ENCODE results near the gene HLA-DOB. TPM values are rescaled to one million over a fixed set of nuclear protein-coding genes. Genes with fewer than 3 reads are reported as not detected.

HLA-DOB gene
- total RNA-seq, 2 donors from 2014 or later, result not detected

DNA sequence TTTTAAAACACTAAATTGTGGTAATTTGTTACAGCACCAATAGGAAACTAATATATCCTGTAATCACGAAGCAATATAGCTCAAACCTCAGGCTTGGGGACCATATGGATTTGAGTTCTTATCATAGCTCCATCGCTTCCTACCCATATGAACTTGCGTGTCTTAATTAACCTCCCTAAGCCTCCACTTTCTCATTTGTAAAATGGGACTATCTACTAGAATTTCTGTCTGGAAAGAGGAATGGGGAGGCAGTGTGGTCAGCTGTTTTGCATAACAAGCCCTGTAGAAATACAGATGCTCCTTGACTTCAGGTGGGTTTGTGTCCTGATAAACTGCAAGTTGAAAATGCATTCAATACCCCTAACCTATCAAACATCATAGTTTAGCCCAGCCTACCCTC is 17.1 kb downstream of the HLA-DOB start:
- H3K27me3 ChIP-seq (ENCODE audit: control insufficient read depth, insufficient read depth, low read length, poor library complexity, severe bottlenecking), result peaks cover 36% of the 10 kb centered on the region
- no peak for DNase-seq
- no peak for TF ChIP-seq CTCF (conservative IDR thresholded peaks at IDR 0.05)
- peaks cover 64% of the 10 kb centered on the region for H3K27me3 Mint-ChIP-seq (ENCODE audit: insufficient read depth)
- H3K4me1 ChIP-seq (ENCODE audit: control insufficient read depth, insufficient read depth, low read length), result no peaks in the 10 kb centered on the region
- H3K4me3 Mint-ChIP-seq, result no peak overlapping the region
- H3K9ac ChIP-seq (ENCODE audit: extremely low read depth, low read length, poor library complexity, severe bottlenecking), result no peak overlapping the region
- peaks cover 11% of the 10 kb centered on the region for H3K9me3 ChIP-seq (ENCODE audit: control insufficient read depth, low read length)
- WGBS, 2 experiments (ENCODE audit: insufficient coverage in 1 of 2, insufficient read length in 1 of 2), result 91% methylated on average over 3 of the region's 3 CpGs; no CpG with 5 or more reads in 1 of the 2 experiments
- H3K27ac Mint-ChIP-seq, result no peak overlapping the region
- no peak overlapping the region for H3K27ac ChIP-seq (ENCODE audit: low read depth, low read length)
- peaks cover 9% of the 10 kb centered on the region for H3K9me3 Mint-ChIP-seq
- H3K36me3 Mint-ChIP-seq (ENCODE audit: low read depth), result no peaks in the 10 kb centered on the region
- no peaks in the 10 kb centered on the region for H3K36me3 ChIP-seq (ENCODE audit: control insufficient read depth, insufficient read depth, low read length)
- peaks cover 2% of the 10 kb centered on the region for H3K4me1 Mint-ChIP-seq
- no peak overlapping the region for H3K4me3 ChIP-seq (ENCODE audit: low read length)

DNA sequence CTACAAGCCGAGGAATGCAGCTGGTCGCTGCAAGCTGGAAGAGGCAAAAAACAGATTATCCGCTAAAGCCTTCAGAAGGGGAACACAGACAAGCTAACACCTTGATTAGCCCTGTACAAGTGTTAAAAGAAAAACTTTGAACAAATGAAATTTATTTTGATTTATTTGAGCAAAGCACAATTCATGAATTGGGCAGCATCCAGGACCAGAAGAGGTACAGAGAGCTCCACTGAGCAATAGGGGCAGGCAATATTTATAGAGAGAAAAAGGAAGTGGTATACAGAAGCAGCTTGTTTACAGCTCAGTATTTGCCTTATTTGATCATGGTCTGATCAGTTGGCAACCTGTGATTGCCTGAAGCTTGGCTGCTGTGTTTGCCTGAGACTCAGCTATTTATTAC is 17.6 kb downstream of the HLA-DOB start:
- TF ChIP-seq CTCF (conservative IDR thresholded peaks at IDR 0.05), result no peak
- peaks cover 35% of the 10 kb centered on the region for H3K27me3 ChIP-seq (ENCODE audit: control insufficient read depth, insufficient read depth, low read length, poor library complexity, severe bottlenecking)

DNA sequence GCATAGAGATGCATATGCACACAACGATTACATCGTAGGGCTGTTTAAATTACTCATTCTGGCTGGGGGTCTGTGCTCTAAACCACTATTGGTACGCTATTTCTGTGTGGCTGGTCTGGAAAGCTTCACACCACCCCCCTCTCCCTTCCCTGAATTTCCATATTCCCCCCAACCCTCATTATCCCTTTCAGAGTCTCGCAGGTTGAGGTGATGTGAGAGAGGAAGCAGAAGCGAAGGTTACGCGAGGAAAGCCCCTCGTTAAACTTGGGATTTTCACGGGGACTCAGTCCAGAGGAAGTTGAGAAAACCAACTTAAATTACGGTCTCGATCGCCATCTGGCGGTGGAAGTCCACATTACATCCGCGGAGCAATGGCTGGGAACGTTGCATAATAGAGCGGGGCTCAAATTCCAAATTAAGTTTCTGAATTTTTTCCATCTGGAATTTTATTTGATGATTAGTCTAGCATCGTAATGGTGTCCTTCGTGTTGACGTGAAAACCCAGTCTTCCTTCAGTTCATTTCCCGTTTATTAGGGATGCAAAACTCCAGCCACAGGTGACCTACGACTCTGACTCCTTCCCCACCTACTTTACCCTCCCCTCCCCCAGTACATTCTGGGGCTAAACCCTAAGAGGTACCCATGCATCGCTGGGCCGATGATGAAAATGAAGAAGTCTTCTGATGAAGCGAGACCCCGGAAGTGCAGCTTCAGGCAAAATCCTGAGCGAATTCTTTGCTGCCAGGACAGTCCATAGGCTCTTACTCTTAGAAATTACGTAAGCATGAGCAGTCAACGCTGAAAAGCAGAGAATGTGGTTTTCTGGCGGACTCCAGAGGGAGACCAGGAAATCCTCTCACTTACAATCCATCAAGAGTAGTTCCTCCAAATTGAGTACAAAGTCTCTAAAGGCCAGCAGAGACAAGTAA is 19.7 kb downstream of the HLA-DOB start:
- Mint-ChIP-seq H3K4me1 (peaks cover 11% of the 10 kb centered on the region), H3K4me3 (peak overlapping the region; percentile 44), H3K27me3 (ENCODE audit: insufficient read depth) (peaks cover 50% of the 10 kb centered on the region), H3K27ac (no peak overlapping the region), H3K36me3 (ENCODE audit: low read depth) (no peaks in the 10 kb centered on the region), H3K9me3 (peaks cover 9% of the 10 kb centered on the region)
- Histone ChIP-seq H3K9me3 (ENCODE audit: control insufficient read depth, low read length) (peaks cover 11% of the 10 kb centered on the region), H3K27ac (ENCODE audit: low read depth, low read length) (no peak overlapping the region), H3K4me1 (ENCODE audit: control insufficient read depth, insufficient read depth, low read length) (no peaks in the 10 kb centered on the region), H3K27me3 (ENCODE audit: control insufficient read depth, insufficient read depth, low read length, poor library complexity, severe bottlenecking) (peaks cover 31% of the 10 kb centered on the region), H3K9ac (ENCODE audit: extremely low read depth, low read length, poor library complexity, severe bottlenecking) (no peak overlapping the region), H3K36me3 (ENCODE audit: control insufficient read depth, insufficient read depth, low read length) (no peaks in the 10 kb centered on the region), H3K4me3 (ENCODE audit: low read length) (peak overlapping the region; percentile 21)
- WGBS, 2 experiments (ENCODE audit: insufficient coverage in 1 of 2, insufficient read length in 1 of 2), result 27 to 29% methylated on average over 23 to 30 of the region's 30 CpGs
- peak; percentile 89 for DNase-seq
- peak; percentile 92 for TF ChIP-seq CTCF (conservative IDR thresholded peaks at IDR 0.05)

More for the DNA sequence above, 17.6 kb downstream of the HLA-DOB start:
- Mint-ChIP-seq H3K36me3 (ENCODE audit: low read depth) (no peaks in the 10 kb centered on the region), H3K9me3 (peaks cover 9% of the 10 kb centered on the region), H3K4me3 (no peak overlapping the region), H3K4me1 (peaks cover 2% of the 10 kb centered on the region), H3K27me3 (ENCODE audit: insufficient read depth) (peaks cover 64% of the 10 kb centered on the region), H3K27ac (no peak overlapping the region)
- Histone ChIP-seq H3K9me3 (ENCODE audit: control insufficient read depth, low read length) (peaks cover 11% of the 10 kb centered on the region), H3K4me3 (ENCODE audit: low read length) (no peak overlapping the region), H3K9ac (ENCODE audit: extremely low read depth, low read length, poor library complexity, severe bottlenecking) (no peak overlapping the region), H3K27ac (ENCODE audit: low read depth, low read length) (no peak overlapping the region), H3K4me1 (ENCODE audit: control insufficient read depth, insufficient read depth, low read length) (no peaks in the 10 kb centered on the region), H3K36me3 (ENCODE audit: control insufficient read depth, insufficient read depth, low read length) (no peaks in the 10 kb centered on the region)
- 92 to 94% methylated on average over 3 of the region's 3 CpGs for WGBS, 2 experiments (ENCODE audit: insufficient coverage in 1 of 2, insufficient read length in 1 of 2)
- no peak for DNase-seq
